Activated B cell treated with CpG ODN at 0.5 μM for 24 hours (primary cell): Measurements from ENCODE around the gene DPP10. TPM values are rescaled to one million over a fixed set of nuclear protein-coding genes. Genes with fewer than 3 reads are reported as not detected.

Source experiments
- ATAC-seq: fragments of 200-7000 bp; cut with Tn5 transposase; one replicate; pipeline ENCODE4 v1.10.0; 2021; ENCODE audit warnings: low read depth, mild to moderate bottlenecking, moderate library complexity
- CTCF ChIA-PET: fragments of 350-600 bp; sonication (Branson Sonifier 250); formaldehyde crosslinking; loops from one replicate; lab custom pipeline; 2021; ENCODE audit warnings: antibody characterized with exemption; lab: Charles Lee
- POLR2A ChIA-PET: fragments of 350-600 bp; sonication (Branson Sonifier 250); formaldehyde crosslinking; loops from one replicate; lab custom pipeline; 2021; ENCODE audit warnings: antibody characterized with exemption; lab: Charles Lee
- DNase-seq: peaks from one replicate; pipeline ENCODE4 v3.0.0; 2022
- H3K27ac Mint-ChIP-seq: one replicate; pipeline ENCODE4 v1.8.0; 2020; ENCODE audit warnings: mixed read lengths
- H3K27me3 Mint-ChIP-seq: one replicate; pipeline ENCODE4 v1.8.0; 2021; ENCODE audit warnings: mixed read lengths
- H3K36me3 Mint-ChIP-seq: one replicate; pipeline ENCODE4 v1.8.0; 2021; ENCODE audit warnings: low read depth, mixed read lengths
- H3K4me1 Mint-ChIP-seq: one replicate; pipeline ENCODE4 v1.8.0; 2021; ENCODE audit warnings: mixed read lengths
- H3K4me3 Mint-ChIP-seq: one replicate; pipeline ENCODE4 v1.8.0; 2020; ENCODE audit warnings: mild to moderate bottlenecking, mixed read lengths
- H3K9me3 Mint-ChIP-seq: one replicate; pipeline ENCODE4 v1.8.0; 2020; ENCODE audit warnings: mixed read lengths
- intact Hi-C: fragments of 100-400 bp; cut with micrococcal nuclease; formaldehyde crosslinking; loops from one replicate; pipeline ENCODE4 v1.15.1; 2024
- total RNA-seq: library from RNA; stranded (reverse); gene quantifications from 2 replicates; pipeline ENCODE4 v1.2.3, GENCODE V29; 2022
- TF ChIP-seq, protein P1 (sequence below): fragments of 200-600 bp; IDR thresholded peaks from one replicate; pipeline ENCODE4 v1.8.0; 2022; ENCODE audit warnings: antibody characterized with exemption, mild to moderate bottlenecking

DPP10 gene
- total RNA-seq, 1 donor from 2014 or later: not detected

DNA sequence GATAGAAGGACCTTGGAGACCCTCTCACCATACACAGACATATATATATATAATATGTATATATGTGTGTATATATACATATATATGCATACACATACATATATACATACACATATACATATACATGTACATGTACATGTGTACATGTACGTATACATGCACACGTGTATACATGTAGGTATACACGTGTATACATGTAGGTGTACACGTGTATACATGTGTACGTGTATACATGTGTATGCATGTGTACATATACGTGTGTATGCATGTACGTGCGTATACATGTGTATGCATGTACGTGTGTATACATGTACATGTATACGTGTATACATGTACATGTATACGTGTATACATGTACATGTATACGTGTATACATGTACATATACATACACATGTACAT is 54.5 kb downstream of the DPP10 start:
- CTCF ChIA-PET: no interaction called here
- H3K27ac Mint-ChIP-seq: no peak overlapping the region
- no peaks in the 10 kb centered on the region for H3K36me3 Mint-ChIP-seq

DNA sequence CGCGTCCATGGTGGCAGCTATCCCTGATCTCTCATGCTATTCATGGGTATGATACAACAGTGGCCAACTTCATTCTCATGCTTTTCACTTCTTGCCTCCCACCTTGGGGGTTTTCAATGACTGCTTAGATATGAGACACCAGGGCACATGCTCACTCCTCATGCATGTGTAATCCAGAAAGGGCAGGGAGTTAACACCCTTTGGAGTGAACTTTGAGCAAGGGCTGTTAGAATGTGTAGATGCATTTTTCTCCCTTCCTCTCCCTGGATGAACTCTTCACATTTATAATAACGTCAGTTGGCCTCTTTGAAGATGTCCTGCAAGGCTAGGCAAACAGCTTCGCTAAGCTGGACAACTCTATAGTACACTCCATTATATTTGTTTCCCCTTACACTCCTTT is 56.7 kb downstream of the DPP10 start:
- TF ChIP-seq, protein P1, sequence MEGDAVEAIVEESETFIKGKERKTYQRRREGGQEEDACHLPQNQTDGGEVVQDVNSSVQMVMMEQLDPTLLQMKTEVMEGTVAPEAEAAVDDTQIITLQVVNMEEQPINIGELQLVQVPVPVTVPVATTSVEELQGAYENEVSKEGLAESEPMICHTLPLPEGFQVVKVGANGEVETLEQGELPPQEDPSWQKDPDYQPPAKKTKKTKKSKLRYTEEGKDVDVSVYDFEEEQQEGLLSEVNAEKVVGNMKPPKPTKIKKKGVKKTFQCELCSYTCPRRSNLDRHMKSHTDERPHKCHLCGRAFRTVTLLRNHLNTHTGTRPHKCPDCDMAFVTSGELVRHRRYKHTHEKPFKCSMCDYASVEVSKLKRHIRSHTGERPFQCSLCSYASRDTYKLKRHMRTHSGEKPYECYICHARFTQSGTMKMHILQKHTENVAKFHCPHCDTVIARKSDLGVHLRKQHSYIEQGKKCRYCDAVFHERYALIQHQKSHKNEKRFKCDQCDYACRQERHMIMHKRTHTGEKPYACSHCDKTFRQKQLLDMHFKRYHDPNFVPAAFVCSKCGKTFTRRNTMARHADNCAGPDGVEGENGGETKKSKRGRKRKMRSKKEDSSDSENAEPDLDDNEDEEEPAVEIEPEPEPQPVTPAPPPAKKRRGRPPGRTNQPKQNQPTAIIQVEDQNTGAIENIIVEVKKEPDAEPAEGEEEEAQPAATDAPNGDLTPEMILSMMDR: no peak
- H3K4me3 Mint-ChIP-seq: no peak overlapping the region
- no peaks in the 10 kb centered on the region for H3K36me3 Mint-ChIP-seq
- ChIA-PET CTCF (no interaction called here), POLR2A (no interaction called here)
- H3K4me1 Mint-ChIP-seq: no peaks in the 10 kb centered on the region
- peaks cover 5% of the 10 kb centered on the region for H3K9me3 Mint-ChIP-seq
- H3K27me3 Mint-ChIP-seq: no peaks in the 10 kb centered on the region
- H3K27ac Mint-ChIP-seq: no peak overlapping the region
- DNase-seq (no peak), ATAC-seq (no peak)
- intact Hi-C loops: no loop called here

More for the DNA sequence above, 54.5 kb downstream of the DPP10 start:
- Mint-ChIP-seq H3K4me3 (no peak overlapping the region), H3K4me1 (no peaks in the 10 kb centered on the region), H3K9me3 (peaks cover 5% of the 10 kb centered on the region), H3K27me3 (no peaks in the 10 kb centered on the region)
- ATAC-seq (no peak), DNase-seq (no peak)
- intact Hi-C loops: no loop called here
- TF ChIP-seq, protein P1: no peak
- POLR2A ChIA-PET: no interaction called here

DNA sequence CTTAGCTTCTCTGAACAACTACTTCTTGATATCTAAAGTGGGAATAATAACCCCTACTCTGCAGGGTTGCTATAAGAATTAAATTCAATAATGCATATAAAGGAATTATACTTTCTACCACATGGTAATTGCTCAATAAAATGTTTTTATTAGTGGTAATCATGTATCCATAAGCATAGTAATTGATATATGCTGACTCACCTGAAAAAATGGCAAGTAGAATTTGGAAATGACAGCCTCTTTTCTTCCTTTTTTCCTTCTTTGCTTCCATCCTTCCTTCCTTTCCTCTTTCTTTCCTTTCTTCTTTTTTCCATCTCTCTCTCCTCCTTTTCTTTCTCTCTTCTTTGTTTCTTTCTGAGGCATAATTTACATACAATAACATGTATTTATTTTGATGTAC is 65.3 kb downstream of the DPP10 start:
- no peaks in the 10 kb centered on the region for H3K36me3 Mint-ChIP-seq
- DNase-seq: no peak
- TF ChIP-seq, protein P1: no peak

DNA sequence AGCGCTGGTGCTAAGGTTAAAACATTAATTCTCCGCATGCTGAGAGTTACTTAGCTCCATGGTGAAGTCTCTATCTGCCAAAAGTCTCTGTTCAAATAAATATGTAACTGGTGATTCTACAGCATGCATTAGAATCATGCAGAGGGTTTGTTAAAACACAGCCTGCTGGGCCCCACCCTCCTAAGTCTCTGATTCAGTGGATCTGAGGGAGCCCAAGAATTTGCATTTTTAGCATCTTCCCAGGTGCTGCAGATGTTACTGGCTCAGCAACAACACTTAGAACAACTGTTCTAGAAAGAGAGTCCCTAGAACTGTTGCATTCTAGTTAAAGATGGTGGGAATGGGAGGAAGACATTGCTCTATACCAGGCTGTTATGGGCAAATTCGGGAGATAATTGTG is 73.4 kb downstream of the DPP10 start:
- Mint-ChIP-seq H3K9me3 (no peaks in the 10 kb centered on the region), H3K27ac (no peak overlapping the region), H3K4me1 (no peaks in the 10 kb centered on the region), H3K27me3 (peaks cover 1% of the 10 kb centered on the region), H3K36me3 (no peaks in the 10 kb centered on the region), H3K4me3 (no peak overlapping the region)
- CTCF ChIA-PET: no interaction called here
- TF ChIP-seq, protein P1: no peak
- POLR2A ChIA-PET: no interaction called here
- ATAC-seq: no peak
- intact Hi-C loops: no loop called here
- DNase-seq: no peak

More for the DNA sequence above, 65.3 kb downstream of the DPP10 start:
- CTCF ChIA-PET: no interaction called here
- no peak for ATAC-seq
- Mint-ChIP-seq H3K27ac (no peak overlapping the region), H3K9me3 (no peaks in the 10 kb centered on the region), H3K4me1 (no peaks in the 10 kb centered on the region), H3K27me3 (no peaks in the 10 kb centered on the region), H3K4me3 (no peak overlapping the region)
- intact Hi-C loops: no loop called here
- POLR2A ChIA-PET: no interaction called here

DNA sequence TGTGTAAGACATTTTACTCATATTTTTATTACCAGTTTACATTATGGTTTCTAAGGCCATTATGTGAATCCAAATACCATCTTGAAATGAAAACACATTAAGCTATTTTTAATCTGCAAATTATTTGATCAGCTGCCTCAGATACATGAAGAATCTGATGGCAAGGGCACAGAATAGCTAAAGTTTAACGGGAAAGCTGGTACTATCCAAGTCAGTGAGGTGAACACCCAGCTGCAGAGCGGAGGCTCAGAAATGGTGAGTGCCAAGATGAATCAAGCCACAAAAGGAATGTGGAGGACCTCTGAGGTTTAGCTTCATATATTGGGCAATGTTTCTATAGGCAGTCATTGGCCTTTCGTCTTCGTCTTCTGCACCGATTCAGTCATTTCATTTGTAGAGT is 75.1 kb downstream of the DPP10 start:
- peaks cover 1% of the 10 kb centered on the region for H3K27me3 Mint-ChIP-seq
- H3K4me1 Mint-ChIP-seq: no peaks in the 10 kb centered on the region
- DNase-seq (no peak), ATAC-seq (no peak)
- intact Hi-C loops: no loop called here
- H3K9me3 Mint-ChIP-seq: no peaks in the 10 kb centered on the region
- H3K4me3 Mint-ChIP-seq: no peak overlapping the region
- H3K36me3 Mint-ChIP-seq: no peaks in the 10 kb centered on the region
- POLR2A ChIA-PET: no interaction called here
- TF ChIP-seq, protein P1: no peak
- CTCF ChIA-PET: no interaction called here
- no peak overlapping the region for H3K27ac Mint-ChIP-seq
